Stimulated activated CD4-positive, alpha-beta T cell treated with anti-CD3 and anti-CD28 coated beads, TNF-alpha, amount 100 ng/mL, for 1 hour (primary cell): ENCODE results near the gene ATF7.
"Not testable (repeated sequence)": the region's sequence is repeated elsewhere in the genome, so short reads cannot be mapped to it uniquely, and the experiment has no call there.

ENCODE experiments used
- DNase-seq, 3 donors: peaks; one replicate each; pipeline ENCODE4 v3.0.0-alpha.2; 2020; ENCODE audit warnings: low read depth in 3 of 3, low spot score in 1 of 3

Gene ATF7

DNA sequence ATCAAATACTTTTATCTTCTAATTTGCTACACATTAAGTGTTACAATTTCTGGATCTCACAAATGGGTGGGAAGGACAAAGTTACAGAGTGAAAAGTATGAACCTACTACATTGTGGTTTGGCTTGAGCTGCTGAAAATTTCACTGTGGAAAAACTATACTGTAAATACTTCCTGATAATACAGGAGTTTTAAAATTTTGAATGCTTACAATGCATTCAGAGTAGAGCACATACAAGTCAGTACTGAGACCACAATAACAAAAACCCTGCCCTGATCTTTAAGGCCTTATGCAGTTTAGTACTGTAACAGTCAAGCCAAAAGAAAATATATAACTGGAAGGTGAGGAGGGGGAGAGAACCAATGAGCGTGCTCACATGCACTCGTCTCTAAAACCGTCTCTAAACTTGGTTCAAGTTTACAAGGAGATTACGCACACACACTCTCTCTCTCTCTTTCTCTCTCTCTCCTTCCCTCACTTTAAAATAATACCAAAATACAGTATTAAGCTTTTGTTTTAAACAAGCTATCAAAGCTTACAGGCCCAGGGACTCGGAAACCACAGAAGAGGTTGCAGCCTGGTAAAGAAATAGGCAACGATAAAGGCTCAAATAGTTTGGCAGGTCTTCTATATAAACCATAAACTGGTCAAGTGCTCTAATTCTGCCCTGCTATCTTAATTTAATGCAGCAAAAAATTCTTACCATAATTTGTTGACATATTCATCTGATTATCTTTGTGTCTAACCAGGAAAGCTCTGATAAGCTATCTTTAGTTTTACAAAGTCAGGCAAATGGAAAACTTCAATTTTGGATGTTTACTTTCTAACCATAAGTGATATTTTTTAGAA lies 58.0 kb downstream of the ATF7 start:
- DNase-seq = no peak

DNA sequence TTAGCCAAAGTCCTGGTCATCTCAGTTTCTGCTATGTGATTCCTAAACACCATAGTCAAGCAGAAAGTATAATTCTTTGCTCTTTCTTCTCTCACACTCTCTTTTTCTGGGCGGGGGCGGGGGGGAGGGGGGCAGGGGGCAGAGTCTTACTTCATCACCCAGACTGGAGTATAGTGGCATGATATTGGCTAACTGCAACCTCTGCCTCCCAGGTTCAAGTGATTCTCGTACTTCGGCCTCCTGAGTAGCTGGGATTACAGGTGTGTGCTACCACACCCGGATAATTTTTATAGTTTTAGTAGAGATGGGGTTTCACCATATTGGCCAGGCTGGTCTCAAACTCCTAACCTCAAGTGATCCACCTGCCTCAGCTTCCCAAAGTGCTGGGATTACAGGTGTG lies 60.8 kb downstream of the ATF7 start:
- DNase-seq = not testable (repeated sequence)

DNA sequence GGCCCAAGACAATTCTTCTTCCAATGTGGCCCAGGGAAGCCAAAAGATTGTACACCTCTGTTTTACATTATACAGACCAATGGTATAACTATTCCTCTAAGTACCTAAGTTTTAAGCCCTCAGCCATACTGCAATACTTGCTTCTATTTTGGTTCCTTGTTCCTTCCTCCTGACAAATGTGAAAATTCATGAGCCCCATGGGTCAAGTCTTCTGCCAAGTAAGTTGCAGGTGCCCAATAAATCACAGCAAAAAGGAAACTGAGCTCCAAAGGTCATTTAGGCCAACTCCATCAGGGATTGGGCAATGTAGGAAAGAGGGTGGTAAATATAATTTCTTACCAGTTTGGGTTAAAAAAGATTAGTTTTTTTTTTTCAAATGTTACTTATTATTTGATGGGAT lies 61.2 kb downstream of the ATF7 start:
- no peak for DNase-seq

DNA sequence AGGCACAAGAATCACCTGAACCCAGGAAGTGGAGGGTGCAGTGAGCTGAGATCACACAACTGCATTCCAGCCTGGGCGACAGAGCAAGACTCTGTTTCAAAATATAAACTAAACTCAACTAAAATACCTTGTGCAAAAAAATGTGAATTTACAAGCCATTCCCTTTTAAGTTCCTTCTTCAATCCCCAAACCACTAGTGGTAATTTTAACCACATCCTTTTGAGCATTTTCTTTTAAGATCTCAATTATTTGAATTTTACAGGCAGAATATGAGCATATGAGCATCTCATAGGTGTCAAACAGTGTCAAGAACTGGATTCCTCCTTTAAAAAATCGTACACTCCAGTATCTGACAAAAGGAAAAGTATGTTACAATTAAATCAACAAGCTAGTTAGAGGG lies 61.9 kb downstream of the ATF7 start:
- no peak for DNase-seq

DNA sequence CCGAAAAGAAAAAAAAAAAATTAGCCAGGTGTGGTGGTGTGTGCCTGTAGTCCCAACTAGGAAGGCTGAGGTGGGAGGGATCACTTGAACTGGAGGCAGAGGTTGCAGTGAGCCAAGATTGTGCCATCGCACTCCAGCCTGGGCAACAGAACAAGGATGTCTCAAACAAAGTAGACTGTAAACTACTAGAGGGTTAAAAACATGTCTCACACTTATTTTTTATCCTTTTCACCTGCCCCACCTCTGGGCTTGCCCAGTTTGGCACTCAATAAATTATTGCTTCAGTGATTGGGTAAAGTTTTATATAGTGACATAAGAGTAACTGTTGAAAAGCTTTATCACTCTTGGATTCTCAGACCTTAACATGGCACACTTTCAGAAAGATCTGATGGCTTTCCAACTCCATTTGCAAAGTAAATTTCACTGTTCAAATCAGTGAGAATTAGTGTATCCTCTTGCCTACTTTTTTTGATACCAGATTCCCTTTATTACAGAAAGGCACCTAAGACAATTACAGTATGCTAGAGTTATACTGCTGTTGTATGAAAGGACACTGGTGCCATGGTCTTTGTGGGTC lies 62.6 kb downstream of the ATF7 start:
- DNase-seq = no peak

DNA sequence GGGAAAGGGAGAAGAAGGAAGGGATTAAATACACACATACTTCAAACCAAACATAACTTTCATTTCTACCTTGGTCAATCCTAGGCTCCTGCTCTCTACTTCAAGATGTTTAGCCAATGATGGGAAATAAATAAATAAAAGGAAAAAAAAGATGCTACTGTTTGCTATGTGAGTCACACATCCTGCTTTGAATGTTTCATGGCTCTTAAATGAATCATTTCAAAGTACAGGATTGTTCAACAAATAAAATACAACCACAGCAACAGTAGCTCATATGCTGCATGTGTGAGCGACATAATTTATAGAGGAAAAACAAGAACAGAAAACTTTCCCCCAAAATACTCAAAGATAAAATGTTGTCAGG lies 64.6 kb downstream of the ATF7 start:
- DNase-seq = no peak

DNA sequence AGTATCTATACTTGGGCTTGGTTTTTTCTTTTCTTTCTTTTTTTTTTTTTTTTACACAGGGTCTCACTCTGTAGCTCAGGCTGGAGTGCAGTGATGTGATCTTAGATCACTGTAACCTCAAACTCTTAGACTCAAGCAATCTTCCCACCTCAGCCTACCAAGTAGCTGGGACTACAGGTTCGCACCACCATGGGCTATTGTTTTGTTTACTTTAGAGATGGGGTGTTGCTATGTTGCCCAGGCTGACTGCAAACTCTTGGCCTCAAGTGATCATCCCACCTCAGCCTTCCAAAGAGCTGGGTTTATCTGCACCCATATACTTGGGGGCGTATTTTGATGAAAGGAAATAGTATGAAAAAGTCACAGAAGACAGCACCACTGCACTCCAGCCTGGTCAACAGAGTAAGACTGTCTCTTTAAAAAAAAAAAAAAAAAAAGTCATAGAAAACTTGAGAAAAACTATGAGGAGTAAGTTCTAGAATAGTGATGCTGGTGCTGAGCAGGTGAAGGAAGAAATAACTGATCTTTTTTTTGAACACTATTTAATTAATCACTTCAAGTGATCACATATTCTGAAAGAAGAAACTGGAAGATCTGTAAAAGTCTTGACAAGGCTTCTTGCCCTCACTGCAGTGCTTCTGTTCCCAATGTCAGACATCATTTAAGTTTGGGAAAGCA lies 65.1 kb downstream of the ATF7 start:
- no peak for DNase-seq

DNA sequence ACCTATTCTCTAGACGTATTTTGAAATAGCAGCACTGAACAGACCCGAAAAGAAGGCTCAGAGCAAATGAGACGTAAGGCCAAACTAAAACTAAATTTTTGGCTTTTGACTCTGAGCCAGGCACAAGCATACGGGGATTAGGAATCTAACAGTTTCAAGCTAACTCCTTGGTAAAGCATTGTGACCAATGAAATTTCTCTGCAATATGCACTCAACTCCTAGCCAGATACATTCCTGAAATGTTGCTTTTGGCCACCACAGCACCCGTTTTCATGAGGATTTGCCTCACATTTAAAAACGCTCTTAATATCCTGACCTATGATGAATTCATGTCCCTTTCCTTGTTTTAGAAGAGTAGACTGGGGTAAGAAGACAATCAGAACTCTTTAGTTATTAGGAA lies 65.8 kb downstream of the ATF7 start:
- DNase-seq = no peak

DNA sequence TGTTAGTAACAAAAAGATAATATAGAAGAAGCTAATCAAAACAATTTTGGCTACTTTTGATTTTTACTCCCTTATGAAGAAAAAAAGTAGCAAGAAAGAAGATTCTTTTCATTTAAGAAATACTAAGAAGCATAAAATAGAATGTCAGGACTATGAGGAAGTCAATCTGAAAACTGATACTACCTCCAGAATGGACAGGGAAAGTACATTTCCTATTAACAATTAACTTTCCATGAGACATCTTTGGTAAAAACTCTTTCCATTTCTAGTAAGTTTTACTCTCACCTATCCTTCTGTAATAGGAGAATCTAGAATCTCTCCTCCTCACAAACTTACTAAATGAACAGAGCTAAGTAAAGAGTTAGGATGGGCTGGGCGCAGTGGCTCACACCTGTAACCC lies 67.6 kb downstream of the ATF7 start:
- no peak for DNase-seq

DNA sequence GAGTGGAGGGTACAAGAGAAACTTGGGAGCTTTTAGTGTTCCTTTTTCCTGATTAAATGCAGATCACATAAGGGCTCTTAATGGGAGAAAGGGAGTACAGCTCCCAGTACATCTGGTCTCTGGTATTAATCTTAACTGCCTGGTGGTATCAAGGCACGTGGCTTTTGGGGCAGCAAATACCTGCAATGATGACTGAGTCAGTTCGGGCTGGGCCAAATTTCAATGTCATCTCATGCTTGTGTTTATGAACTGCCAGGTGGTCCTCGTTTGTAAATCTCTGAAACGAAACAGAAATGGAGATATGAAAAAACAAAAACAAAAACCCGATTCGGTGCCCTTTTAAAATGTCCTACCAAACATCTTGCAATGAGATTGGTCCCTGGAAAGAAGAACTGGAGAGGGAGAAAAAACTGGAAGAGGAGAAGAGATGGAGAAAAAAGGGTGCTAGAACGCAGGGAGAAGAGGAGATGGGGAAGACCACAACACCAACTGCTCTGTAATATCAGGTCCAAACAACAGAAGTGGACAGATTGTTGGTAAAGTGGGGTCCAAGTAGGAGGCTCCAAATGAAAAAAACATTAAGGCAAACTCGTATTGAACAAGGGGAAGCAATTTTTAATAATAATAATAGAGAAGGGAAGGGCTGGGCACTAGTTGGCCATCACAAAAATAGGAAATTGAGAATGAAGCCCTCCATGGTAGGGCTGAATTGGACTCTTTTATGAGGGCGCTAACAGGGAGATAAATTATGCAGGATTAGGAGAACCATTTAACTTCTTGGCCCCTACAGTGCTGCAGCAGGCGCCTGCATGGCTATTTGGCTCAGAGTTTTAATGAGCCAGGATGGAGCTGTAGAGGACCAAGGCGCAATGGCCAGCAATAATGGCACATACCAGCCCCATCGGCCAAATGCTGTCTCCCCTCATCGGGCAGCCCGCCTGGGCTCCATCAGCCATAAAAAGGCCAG lies 73.5 kb downstream of the ATF7 start:
- no peak for DNase-seq

DNA sequence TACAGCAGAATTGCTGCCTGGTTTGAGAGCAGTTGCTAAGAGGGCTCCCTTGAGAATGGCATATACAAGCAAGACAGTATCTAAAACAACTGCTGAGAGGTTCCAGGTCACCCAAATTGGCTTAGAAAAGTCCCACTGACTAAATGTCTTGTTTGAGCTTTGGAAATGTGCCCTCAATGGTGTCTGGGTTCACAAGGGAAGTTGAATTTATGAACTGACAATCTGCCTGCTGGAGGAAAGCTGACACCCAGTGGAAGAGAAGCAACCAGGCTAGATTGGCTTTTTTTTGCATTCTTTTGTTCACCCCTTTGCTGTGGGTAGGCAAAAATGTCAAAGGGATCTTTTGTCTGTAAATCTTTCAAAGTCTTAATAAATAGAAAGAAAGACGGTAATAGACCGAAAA lies 74.3 kb downstream of the ATF7 start:
- no peak for DNase-seq

DNA sequence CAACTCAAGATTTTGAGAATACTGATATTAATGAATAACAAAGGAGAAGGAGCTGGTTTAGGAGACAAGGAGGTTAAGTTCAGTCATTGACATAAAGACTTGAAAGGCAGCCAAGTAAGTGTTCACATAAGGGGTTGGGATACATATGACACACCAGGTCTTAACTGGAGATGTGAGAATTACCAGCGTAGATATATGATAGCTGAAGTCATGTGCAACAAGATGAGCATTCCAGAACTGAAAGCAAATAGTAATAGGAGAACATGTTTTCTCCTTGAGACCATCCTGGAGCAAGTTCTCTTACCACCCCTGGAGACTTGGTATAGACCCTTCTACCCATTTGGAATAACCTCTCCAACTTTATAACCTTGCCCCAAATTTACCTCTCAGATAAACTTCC lies 75.6 kb downstream of the ATF7 start:
- DNase-seq = no peak

DNA sequence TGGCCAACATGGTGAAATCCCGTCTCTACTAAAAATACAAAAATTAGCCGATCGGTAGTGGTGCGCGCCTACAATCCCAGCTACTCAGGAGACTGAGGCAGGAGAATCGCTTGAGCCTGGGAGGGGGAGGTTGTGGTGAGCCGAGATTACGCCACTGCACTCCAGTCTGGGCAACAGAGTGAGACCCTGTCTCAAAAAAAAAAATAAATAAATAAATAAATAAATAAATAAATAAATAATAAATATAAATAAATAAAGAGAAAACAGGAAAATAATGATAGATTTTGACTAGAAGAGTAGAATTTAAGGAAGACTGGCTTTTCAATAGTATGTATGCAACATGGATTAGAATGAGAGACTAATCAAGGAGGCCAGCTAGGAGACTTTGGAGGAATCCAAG lies 76.1 kb downstream of the ATF7 start:
- not testable (repeated sequence) for DNase-seq

DNA sequence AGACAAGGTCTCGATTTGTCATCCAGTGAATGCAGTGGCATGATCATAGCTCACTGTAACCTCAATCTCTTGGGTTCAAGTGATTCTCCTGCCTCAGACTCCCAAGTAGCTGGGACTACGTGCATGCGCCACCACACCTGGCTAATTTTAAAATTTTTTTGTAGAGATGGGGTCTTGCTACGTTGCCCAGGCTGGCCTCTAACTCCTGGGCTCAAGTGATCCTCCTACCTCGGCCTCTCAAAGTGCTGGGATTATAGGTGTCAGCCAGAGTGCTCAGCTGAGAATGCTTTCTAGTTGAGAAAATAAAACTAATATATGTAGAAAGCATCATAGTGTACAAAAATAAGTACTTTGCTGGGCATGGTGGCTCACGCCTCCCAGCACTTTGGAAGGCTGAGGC lies 77.8 kb downstream of the ATF7 start:
- not testable (repeated sequence) for DNase-seq

DNA sequence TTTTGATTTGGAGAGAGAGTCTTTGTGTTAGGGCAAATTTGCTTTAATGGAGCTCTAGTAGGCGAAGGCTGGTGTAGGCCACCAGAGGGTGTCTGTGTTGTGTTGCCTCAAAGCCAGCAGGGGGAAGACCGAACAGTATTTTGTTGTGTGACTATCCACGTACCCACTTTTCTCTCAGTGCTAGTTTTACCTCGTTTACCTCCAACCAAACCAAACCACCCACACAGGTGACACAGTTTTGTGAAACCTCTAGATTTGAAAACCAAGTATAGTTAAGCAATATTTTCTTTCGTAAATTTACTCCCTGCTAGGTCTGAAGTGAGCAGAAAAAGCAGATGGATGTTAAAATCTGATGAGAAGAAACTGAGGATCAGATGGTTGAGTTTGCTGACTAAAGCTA lies 82.6 kb downstream of the ATF7 start:
- DNase-seq = peak in 2 of 3 donors; percentile 1 to 11

DNA sequence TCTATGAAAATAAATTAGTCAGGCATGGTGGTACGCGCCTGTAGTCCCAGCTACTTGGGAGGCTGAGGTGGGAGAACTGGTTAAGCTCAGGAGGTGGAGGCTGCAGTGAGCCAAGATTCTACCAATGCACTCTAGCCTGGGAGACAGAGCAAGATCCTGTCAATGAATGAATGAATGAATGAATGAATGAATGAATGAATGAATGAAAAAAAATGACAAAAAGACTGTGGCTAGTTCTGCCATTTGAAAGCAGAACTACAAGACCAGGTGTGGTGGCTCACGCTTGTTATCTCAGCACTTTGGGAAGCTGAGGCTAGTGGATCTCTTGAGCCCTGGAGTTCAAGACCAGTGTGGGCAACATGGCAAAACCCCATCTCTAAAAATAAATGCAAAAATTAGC lies 86.7 kb downstream of the ATF7 start:
- no peak for DNase-seq

DNA sequence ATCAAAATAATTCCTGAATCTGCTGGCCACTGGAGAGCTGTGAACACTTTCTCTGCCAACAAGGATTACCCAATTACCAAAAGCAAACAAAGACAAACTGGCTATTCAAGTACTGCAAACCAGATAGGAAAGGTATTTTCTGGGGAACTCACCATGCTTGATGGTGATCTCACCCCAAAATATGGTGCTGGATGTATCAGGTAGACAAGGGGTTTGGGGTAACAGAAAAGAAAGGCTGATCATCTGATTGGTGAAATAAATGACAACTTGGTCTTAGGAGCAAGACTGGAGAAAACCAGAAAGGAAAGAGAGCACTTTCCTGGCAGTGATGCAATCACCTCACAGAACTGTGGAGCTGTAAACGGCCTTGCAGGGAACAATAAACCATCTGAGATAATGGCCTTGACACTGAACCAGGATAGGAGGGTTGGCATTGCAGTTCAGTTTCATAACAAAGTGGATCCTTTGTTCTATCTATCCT lies 87.9 kb downstream of the ATF7 start:
- no peak for DNase-seq

DNA sequence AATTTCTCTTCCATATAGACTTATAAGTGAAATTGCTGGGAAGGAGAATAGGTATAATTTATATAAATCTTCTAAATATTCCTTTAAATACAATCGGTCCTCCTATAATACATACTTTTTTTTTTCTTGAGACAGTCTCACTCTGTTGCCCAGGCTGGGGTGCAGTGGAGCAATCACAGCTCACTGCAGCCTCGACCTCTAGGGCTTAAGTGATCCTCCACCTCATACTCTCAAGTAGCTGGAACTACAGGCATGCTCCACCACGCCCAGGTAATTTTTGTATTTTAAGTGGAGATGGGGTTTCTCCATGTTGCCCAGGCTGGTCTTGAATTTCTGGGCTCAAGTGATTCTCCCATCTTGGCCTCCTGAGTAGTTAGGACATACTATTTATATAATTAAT lies 89.2 kb downstream of the ATF7 start:
- no peak for DNase-seq

DNA sequence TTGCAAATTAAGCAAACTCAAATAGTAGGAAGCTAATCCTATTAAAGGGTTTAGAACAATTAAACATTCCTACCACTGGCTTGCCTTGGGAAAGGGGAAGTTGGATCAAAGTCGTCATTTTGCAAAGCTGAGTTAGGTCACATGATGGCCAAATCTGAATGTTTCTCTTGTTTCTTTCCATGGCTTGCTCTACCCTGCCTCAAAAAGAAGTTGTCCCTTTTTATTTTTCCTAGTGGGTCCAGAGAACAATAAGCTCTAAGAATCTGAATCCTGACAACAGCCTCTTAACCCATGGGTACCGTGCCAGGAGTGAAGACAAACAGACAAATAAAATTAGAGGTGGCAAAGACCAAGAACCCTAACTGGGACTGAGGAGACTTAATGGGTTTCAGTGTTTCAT lies 92.7 kb downstream of the ATF7 start:
- DNase-seq = no peak

DNA sequence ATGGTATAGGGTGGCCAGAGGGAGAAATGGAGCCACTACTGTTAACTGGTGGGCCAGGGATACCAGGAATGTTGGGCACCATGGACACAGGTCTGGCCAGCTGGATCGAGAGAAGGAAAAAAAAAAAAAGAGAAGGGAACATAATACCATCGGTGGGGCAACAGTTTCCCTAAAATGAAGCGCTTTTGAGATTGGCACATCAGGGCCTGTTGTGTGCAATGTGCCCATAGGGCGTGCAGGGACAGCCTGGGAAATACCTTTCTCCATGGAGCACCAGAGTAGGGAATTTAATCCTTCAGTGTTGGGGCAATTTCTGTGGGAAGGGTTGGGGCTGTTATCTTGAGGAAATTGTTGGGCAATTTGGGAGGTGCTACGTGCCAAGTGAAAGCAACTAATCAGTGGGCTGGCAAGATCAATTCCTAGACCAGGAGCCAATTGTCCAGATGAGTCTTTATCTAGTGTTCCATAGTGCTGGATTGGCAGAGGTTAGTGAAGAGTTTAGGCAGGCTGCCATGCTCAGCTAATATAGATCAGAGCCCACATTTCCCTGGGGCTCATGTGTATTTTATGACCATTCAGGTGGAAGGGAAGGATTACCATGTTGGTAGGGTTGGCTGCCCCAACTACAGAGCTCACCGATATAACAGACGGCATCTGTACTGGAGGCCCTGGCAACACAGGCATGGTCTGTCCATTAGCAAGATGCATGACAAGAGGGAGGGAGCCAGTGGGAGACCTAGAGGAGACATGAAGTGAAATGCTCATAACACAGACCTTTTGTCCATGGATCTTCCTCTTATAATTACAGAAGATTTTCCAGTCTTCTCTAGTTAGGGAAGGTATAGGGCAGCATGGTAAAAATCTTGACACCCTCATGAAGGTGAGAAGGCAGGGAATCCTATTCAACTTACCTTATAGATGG lies 93.4 kb downstream of the ATF7 start:
- no peak for DNase-seq
